Measurements from ENCODE around the gene WDR35. TPM values are rescaled to one million over a fixed set of nuclear protein-coding genes. Genes with fewer than 3 reads are reported as not detected.
A peak's percentile ranks its signal among the peaks of the same experiment; 100 is the strongest.

The WDR35 gene
- total and polyA plus RNA-seq, 10 of the 15 experiments (the other 5 are each of a cell fraction or from before 2014, with no cell fraction given): 3.0 to 9.3 (median 6.3) TPM

- TF ChIP-seq ZNF384 (IDR thresholded peaks at IDR 0.05; ENCODE audit: borderline replicate concordance, low read depth, low read length): no peak
- TF ChIP-seq HDGF (IDR thresholded peaks at IDR 0.05): 0 out of 2 replicates have a peak, but pooled peaks have one; percentile 16
- TF ChIP-seq RB1 (IDR thresholded peaks at IDR 0.05; ENCODE audit: borderline replicate concordance): no peak; the same call in 1 of the 2 replicates
- no peak for TF ChIP-seq KDM1A (IDR thresholded peaks at IDR 0.05; ENCODE audit: borderline replicate concordance)
- TF ChIP-seq NR2C2 (IDR thresholded peaks at IDR 0.05; ENCODE audit: borderline replicate concordance, control insufficient read depth, insufficient read length, low read depth): no peak
- TF ChIP-seq ZSCAN29 (IDR thresholded peaks at IDR 0.05): no peak
- TF ChIP-seq STAT3 (IDR thresholded peaks at IDR 0.05; ENCODE audit: low read depth, low read length): no peak
- no peak for TF ChIP-seq BCLAF1 (IDR thresholded peaks at IDR 0.05)
Measured at GRCh38 chr2:19901442-19902215, 88.3 kb downstream of the WDR35 start, which contains the start of gene TTC32 (continued).

All from GM12878 (cell line).